OCI-LY1 (cell line): ENCODE measurements around the gene AMMECR1L.

Experiments
- H2AFZ ChIP-seq: fragments of 200-600 bp; sonication (generic), shearing (Covaris generic); 2 replicates; pipeline ENCODE4 v1.6.0; 2014; ENCODE audit warnings: antibody characterized with exemption, mild to moderate bottlenecking, low read length
- H3F3A ChIP-seq: fragments of 200-600 bp; sonication (generic), shearing (Covaris generic); 2 replicates; pipeline ENCODE4 v1.6.0; 2014; ENCODE audit warnings: mild to moderate bottlenecking, antibody characterized with exemption, low read length, moderate library complexity; ENCODE audit not compliant: insufficient read depth
- H3K27ac ChIP-seq: fragments of 200-600 bp; sonication (generic); 2 replicates; pipeline ENCODE4 v1.5.1; 2014; ENCODE audit warnings: low read length, mixed run types, mild to moderate bottlenecking, low read depth; ENCODE audit not compliant: poor library complexity, severe bottlenecking
- H3K27me3 ChIP-seq: fragments of 200-600 bp; sonication (generic); 2 replicates; pipeline ENCODE4 v1.6.0; 2014; ENCODE audit warnings: antibody characterized with exemption, mild to moderate bottlenecking, low read length, moderate library complexity; ENCODE audit not compliant: insufficient read depth
- H3K36me3 ChIP-seq: fragments of 200-600 bp; sonication (generic); 2 replicates; pipeline ENCODE4 v1.6.1; 2014; ENCODE audit warnings: mild to moderate bottlenecking, antibody characterized with exemption, low read length, moderate library complexity, mixed read lengths; ENCODE audit not compliant: insufficient read depth
- H3K4me1 ChIP-seq: fragments of 200-600 bp; sonication (generic); 2 replicates; pipeline ENCODE4 v1.5.1; 2014; ENCODE audit warnings: mild to moderate bottlenecking, low read length, moderate library complexity; ENCODE audit not compliant: insufficient read depth, severe bottlenecking
- H3K4me2 ChIP-seq: fragments of 200-600 bp; sonication (generic), shearing (Covaris generic); 2 replicates; pipeline ENCODE4 v1.6.1; 2014; ENCODE audit warnings: low read length
- H3K4me3 ChIP-seq: fragments of 200-600 bp; sonication (generic); 2 replicates; pipeline ENCODE4 v1.5.1; 2014; ENCODE audit warnings: low read length, low read depth, mild to moderate bottlenecking, mixed read lengths; ENCODE audit not compliant: poor library complexity, severe bottlenecking
- H3K79me2 ChIP-seq: fragments of 200-600 bp; shearing (Covaris generic); 2 replicates; pipeline ENCODE4 v1.6.1; 2016; ENCODE audit warnings: mixed run types, low read length, mixed read lengths; ENCODE audit not compliant: insufficient read depth
- H3K9ac ChIP-seq: fragments of 200-600 bp; sonication (generic), shearing (Covaris generic); 2 replicates; pipeline ENCODE4 v1.6.1; 2014; ENCODE audit warnings: mild to moderate bottlenecking, low read length, mixed read lengths
- H3K9me2 ChIP-seq: fragments of 200-600 bp; sonication (generic), shearing (Covaris generic); 2 replicates; pipeline ENCODE4 v1.6.1; 2014; ENCODE audit warnings: low read depth, mild to moderate bottlenecking, low read length, mixed read lengths
- H3K9me3 ChIP-seq: fragments of 200-600 bp; shearing (Covaris generic); 2 replicates; pipeline ENCODE4 v1.6.1; 2014; ENCODE audit warnings: low read length, mixed read lengths
- H4K20me1 ChIP-seq: fragments of 200-600 bp; sonication (generic), shearing (Covaris generic); 2 replicates; pipeline ENCODE4 v1.6.0; 2016; ENCODE audit warnings: mild to moderate bottlenecking, low read length; ENCODE audit not compliant: insufficient read depth
- CTCF ChIP-seq: fragments of 200-600 bp; sonication (generic), shearing (Covaris generic); IDR thresholded peaks from 2 replicates; pipeline ENCODE4 v1.5.1; 2017; ENCODE audit warnings: mild to moderate bottlenecking, antibody characterized with exemption, low read length, moderate library complexity, mixed read lengths
- EZH2 ChIP-seq: fragments of 200-600 bp; sonication (generic), shearing (Covaris generic); IDR thresholded peaks from 2 replicates; pipeline ENCODE4 v1.8.0; 2017; ENCODE audit warnings: borderline replicate concordance, mixed run types, mild to moderate bottlenecking, antibody characterized with exemption, low read length, moderate library complexity, mixed read lengths

AMMECR1L gene

GRCh38 chr2:127862228-127862627 is 23.5 kb downstream of the AMMECR1L start:
- Histone ChIP-seq H3K9me3 (no peaks in the 10 kb centered on the region), H3K9ac (no peak overlapping the region), H3K4me3 (no peak overlapping the region), H3K36me3 (peaks cover 40% of the 10 kb centered on the region), H3F3A (no peaks in the 10 kb centered on the region), H3K4me2 (no peak overlapping the region), H3K9me2 (no peaks in the 10 kb centered on the region), H4K20me1 (no peaks in the 10 kb centered on the region), H3K27me3 (no peaks in the 10 kb centered on the region), H3K27ac (peak overlapping the region; percentile 90), H2AFZ (no peak overlapping the region), H3K4me1 (peaks cover 27% of the 10 kb centered on the region), H3K79me2 (peaks cover 5% of the 10 kb centered on the region)
- TF ChIP-seq EZH2: no peak
- no peak for TF ChIP-seq CTCF

- Histone ChIP-seq H3K79me2 (peaks cover 26% of the 10 kb centered on the region), H3K4me2 (peak overlapping the region; percentile 45), H2AFZ (no peak overlapping the region), H3K9ac (peak overlapping the region; percentile 36; the same call in 1 of the 2 replicates), H3K27ac (peak overlapping the region; percentile 90), H3K4me3 (no peak overlapping the region), H4K20me1 (no peaks in the 10 kb centered on the region), H3K9me2 (no peaks in the 10 kb centered on the region), H3K4me1 (peaks cover 45% of the 10 kb centered on the region), H3F3A (no peaks in the 10 kb centered on the region), H3K36me3 (peaks cover 29% of the 10 kb centered on the region), H3K9me3 (no peaks in the 10 kb centered on the region), H3K27me3 (no peaks in the 10 kb centered on the region)
- TF ChIP-seq CTCF (no peak), EZH2 (no peak)
Observed at GRCh38 chr2:127860130-127860529, 25.6 kb downstream of the AMMECR1L start.

GRCh38 chr2:127859712-127860085 is 26.1 kb downstream of the AMMECR1L start:
- no peaks in the 10 kb centered on the region for H3K9me3 ChIP-seq
- peak overlapping the region; percentile 86 for H3K4me3 ChIP-seq
- H3K4me2 ChIP-seq: peak overlapping the region; percentile 45
- H3K27ac ChIP-seq: peak overlapping the region; percentile 90
- peak overlapping the region; percentile 60 for H3K9ac ChIP-seq
- H3F3A ChIP-seq: no peaks in the 10 kb centered on the region
- H3K4me1 ChIP-seq: peaks cover 49% of the 10 kb centered on the region
- no peak for TF ChIP-seq CTCF
- TF ChIP-seq EZH2: no peak
- no peak overlapping the region for H2AFZ ChIP-seq
- peaks cover 24% of the 10 kb centered on the region for H3K36me3 ChIP-seq
- peaks cover 31% of the 10 kb centered on the region for H3K79me2 ChIP-seq
- H3K9me2 ChIP-seq: no peaks in the 10 kb centered on the region
- H4K20me1 ChIP-seq: no peaks in the 10 kb centered on the region
- H3K27me3 ChIP-seq: no peaks in the 10 kb centered on the region
